Esophagus squamous epithelium (tissue), 4 donors: Measurements from ENCODE around the gene CSF3R.

Source experiments
- CTCF ChIP-seq, 6 experiments: fragments of 450-650 bp in 4 of 6; fragments of 200-600 bp in 2 of 6; sonication (generic) in 2 of 6; IDR thresholded peaks; one replicate each; pipeline ENCODE4 v1.5.1; 2016 to 2019; ENCODE audit warnings: antibody characterized with exemption in 6 of 6, mild to moderate bottlenecking in 4 of 6, moderate library complexity in 4 of 6
- POLR2A ChIP-seq, 4 donors: fragments of 450-650 bp; IDR thresholded peaks; one replicate each; pipeline ENCODE4 v1.6.1; 2017; ENCODE audit warnings: antibody characterized with exemption in 4 of 4, mild to moderate bottlenecking in 4 of 4, moderate library complexity in 3 of 4

GRCh38 chr1:36503733-36504132 is 21.0 kb upstream of the CSF3R start:
- no peak for TF ChIP-seq POLR2A (IDR thresholded peaks at IDR 0.05)
- TF ChIP-seq CTCF (IDR thresholded peaks at IDR 0.05): no peak
